ENCODE measurements around the gene ARID4B. TPM values are rescaled to one million over a fixed set of nuclear protein-coding genes. Genes with fewer than 3 reads are reported as not detected.

ARID4B gene
- total RNA-seq, 1 experiment from 2014 or later = 16.8 TPM

- no peaks in the 10 kb centered on the region for H3K27me3 ChIP-seq (ENCODE audit: low read length)
- no peaks in the 10 kb centered on the region for H3K9me2 ChIP-seq (replicated peaks; ENCODE audit: low read length)
- H3K4me1 ChIP-seq (ENCODE audit: insufficient read depth, low read length) = no peaks in the 10 kb centered on the region
- no peak overlapping the region for H3K9ac ChIP-seq (ENCODE audit: low read length)
- H4K20me1 ChIP-seq (ENCODE audit: low read length) = no peaks in the 10 kb centered on the region
- no peak overlapping the region for H2AFZ ChIP-seq (ENCODE audit: low read length)
- no peak overlapping the region for H3K4me2 ChIP-seq (ENCODE audit: low read length)
- H3K79me2 ChIP-seq (ENCODE audit: low read length) = no peaks in the 10 kb centered on the region
- intact Hi-C loops (cut with micrococcal nuclease) = no loop called here
- ChIA-PET POLR2A (ENCODE audit: unreplicated experiment) (no interaction called here), CTCF (no interaction called here)
- DNase-seq = no peak
- H3K9me3 ChIP-seq (ENCODE audit: low read length) = no peaks in the 10 kb centered on the region
- no peaks in the 10 kb centered on the region for H3F3A ChIP-seq (ENCODE audit: low read length, unreplicated experiment)
- no peak overlapping the region for H3K27ac ChIP-seq (ENCODE audit: low read length)
- BruUV-seq (replicated peaks) = TSS peak; percentile 29
- TF ChIP-seq EZH2 (IDR thresholded peaks at IDR 0.05; ENCODE audit: low read length, unreplicated experiment) (no peak), CTCF (conservative IDR thresholded peaks at IDR 0.05; ENCODE audit: low read depth, low read length) (no peak), EZH2phosphoT487 (IDR thresholded peaks at IDR 0.05; ENCODE audit: borderline replicate concordance, low read length) (no peak)
- no peak for ATAC-seq
- H3K36me3 ChIP-seq (ENCODE audit: low read depth, low read length) = no peaks in the 10 kb centered on the region
- no peak overlapping the region for H3K4me3 ChIP-seq (ENCODE audit: low read length)
These were observed 14.5 kb upstream of the ARID4B start for GRCh38 chr1:235342471-235342870.

GRCh38 chr1:235342039-235342438 is 14.1 kb upstream of the ARID4B start:
- Histone ChIP-seq H3K9ac (ENCODE audit: low read length) (no peak overlapping the region), H4K20me1 (ENCODE audit: low read length) (no peaks in the 10 kb centered on the region), H3K27ac (ENCODE audit: low read length) (no peak overlapping the region), H3K4me3 (ENCODE audit: low read length) (no peak overlapping the region), H3K4me1 (ENCODE audit: insufficient read depth, low read length) (no peaks in the 10 kb centered on the region), H3K27me3 (ENCODE audit: low read length) (no peaks in the 10 kb centered on the region), H3K79me2 (ENCODE audit: low read length) (no peaks in the 10 kb centered on the region), H2AFZ (ENCODE audit: low read length) (no peak overlapping the region), H3K9me2 (replicated peaks; ENCODE audit: low read length) (no peaks in the 10 kb centered on the region), H3K36me3 (ENCODE audit: low read depth, low read length) (no peaks in the 10 kb centered on the region), H3K4me2 (ENCODE audit: low read length) (no peak overlapping the region), H3F3A (ENCODE audit: low read length, unreplicated experiment) (no peaks in the 10 kb centered on the region), H3K9me3 (ENCODE audit: low read length) (no peaks in the 10 kb centered on the region)
- intact Hi-C loops (cut with micrococcal nuclease) = no loop called here
- BruUV-seq (replicated peaks) = no TSS peak
- ATAC-seq = no peak
- ChIA-PET POLR2A (ENCODE audit: unreplicated experiment) (no interaction called here), CTCF (no interaction called here)
- no peak for DNase-seq
- TF ChIP-seq EZH2phosphoT487 (IDR thresholded peaks at IDR 0.05; ENCODE audit: borderline replicate concordance, low read length) (no peak), EZH2 (IDR thresholded peaks at IDR 0.05; ENCODE audit: low read length, unreplicated experiment) (no peak), CTCF (conservative IDR thresholded peaks at IDR 0.05; ENCODE audit: low read depth, low read length) (no peak)

GRCh38 chr1:235341334-235341733 is 13.4 kb upstream of the ARID4B start:
- BruUV-seq (replicated peaks) = no TSS peak
- Histone ChIP-seq H4K20me1 (ENCODE audit: low read length) (no peaks in the 10 kb centered on the region), H3K27me3 (ENCODE audit: low read length) (no peaks in the 10 kb centered on the region), H2AFZ (ENCODE audit: low read length) (no peak overlapping the region), H3K4me1 (ENCODE audit: insufficient read depth, low read length) (no peaks in the 10 kb centered on the region), H3F3A (ENCODE audit: low read length, unreplicated experiment) (no peaks in the 10 kb centered on the region), H3K9me2 (replicated peaks; ENCODE audit: low read length) (no peaks in the 10 kb centered on the region), H3K27ac (ENCODE audit: low read length) (no peak overlapping the region), H3K9ac (ENCODE audit: low read length) (no peak overlapping the region), H3K4me3 (ENCODE audit: low read length) (no peak overlapping the region), H3K36me3 (ENCODE audit: low read depth, low read length) (no peaks in the 10 kb centered on the region), H3K79me2 (ENCODE audit: low read length) (no peaks in the 10 kb centered on the region), H3K4me2 (ENCODE audit: low read length) (no peak overlapping the region), H3K9me3 (ENCODE audit: low read length) (no peaks in the 10 kb centered on the region)
- ATAC-seq = no peak
- DNase-seq = no peak
- intact Hi-C loops (cut with micrococcal nuclease) = no loop called here
- POLR2A ChIA-PET (ENCODE audit: unreplicated experiment) = interaction anchor here (0.6 kb wide), 1 partner anchor 15 kb away, joined by 3 read pairs; no protein-coding TSS in a partner anchor
- TF ChIP-seq EZH2phosphoT487 (IDR thresholded peaks at IDR 0.05; ENCODE audit: borderline replicate concordance, low read length) = no peak
- TF ChIP-seq CTCF (conservative IDR thresholded peaks at IDR 0.05; ENCODE audit: low read depth, low read length) = no peak
- no peak for TF ChIP-seq EZH2 (IDR thresholded peaks at IDR 0.05; ENCODE audit: low read length, unreplicated experiment)
- CTCF ChIA-PET = no interaction called here
